Right cardiac atrium (tissue), 5 donors: ENCODE measurements around the gene TNFSF9. TPM values are rescaled to one million over a fixed set of nuclear protein-coding genes. Genes with fewer than 3 reads are reported as not detected.
A peak's percentile ranks its signal among the peaks of the same experiment; 100 is the strongest.
"Not testable (repeated sequence)": the region's sequence is repeated elsewhere in the genome, so short reads cannot be mapped to it uniquely, and the experiment has no call there.

Source experiments
- ATAC-seq, 2 donors: fragments of 200-7000 bp; cut with Tn5 transposase; one replicate each; pipeline versions ENCODE4 v1.8.0 to v1.9.1; 2020; ENCODE audit warnings: moderate library complexity in 2 of 2, mild to moderate bottlenecking in 1 of 2
- DNase-seq, 3 donors: peaks; one replicate each; pipeline ENCODE4 v3.0.0-alpha.2; 2020
- H3K27ac ChIP-seq: one replicate; pipeline ENCODE4 v1.5.1; 2013; ENCODE audit warnings: mild to moderate bottlenecking, low read length, control low read depth, moderate library complexity
- H3K27me3 ChIP-seq: one replicate; pipeline ENCODE4 v1.6.1; 2013; ENCODE audit not compliant: control insufficient read depth, insufficient read depth
- H3K4me1 ChIP-seq: one replicate; pipeline ENCODE4 v1.6.1; 2013; ENCODE audit warnings: low read length; ENCODE audit not compliant: control insufficient read depth, insufficient read depth
- H3K4me3 ChIP-seq: one replicate; pipeline ENCODE4 v1.5.1; 2013; ENCODE audit warnings: low read length, control low read depth
- H3K9me3 ChIP-seq: one replicate; pipeline ENCODE4 v1.6.1; 2013; ENCODE audit warnings: low read length; ENCODE audit not compliant: control insufficient read depth
- WGBS: extraction: QIAGEN DNeasy Blood & Tissue Kit; methylation state at CpG from one replicate; pipeline ENCODE4 v1.1.7; 2013; 5-methylcytosine and 5-hydroxymethylcytosine counted together
- intact Hi-C, 4 donors: fragments of 100-400 bp; cut with DNase I; formaldehyde crosslinking; loops; one replicate each; pipeline versions ENCODE4 v1.11.0 to v1.14.0; 2022 to 2023
- polyA plus RNA-seq: library from polyadenylated mRNA; stranded (reverse); fragments of 200-250 nt; gene quantifications from one replicate; pipeline ENCODE4 v1.2.3, GENCODE V29; 2013
- total RNA-seq, 4 donors: library from RNA; stranded (reverse); fragmentation: NEBNext Ultra II Directional; extraction: Animal tissue kit (Norgen Biotek cat#: 25700); gene quantifications; one replicate each; pipeline ENCODE4 v1.2.1, GENCODE V29; 2021
- donor health status: healthy with polysubstance abuse.
- donor health status: DM: no; HTN: yes; CAD: no.
- donor health status: DM: no; HTN: no; CAD: no.
- donor health status: DM: no; HTN: yes; CAD: no; lungs with severe emphysema.
- donor health status: DM: yes; HTN: yes; CAD: no.

The TNFSF9 gene
- total and polyA plus RNA-seq, 5 donors = 0.14 to 0.91 (median 0.20) TPM

DNA sequence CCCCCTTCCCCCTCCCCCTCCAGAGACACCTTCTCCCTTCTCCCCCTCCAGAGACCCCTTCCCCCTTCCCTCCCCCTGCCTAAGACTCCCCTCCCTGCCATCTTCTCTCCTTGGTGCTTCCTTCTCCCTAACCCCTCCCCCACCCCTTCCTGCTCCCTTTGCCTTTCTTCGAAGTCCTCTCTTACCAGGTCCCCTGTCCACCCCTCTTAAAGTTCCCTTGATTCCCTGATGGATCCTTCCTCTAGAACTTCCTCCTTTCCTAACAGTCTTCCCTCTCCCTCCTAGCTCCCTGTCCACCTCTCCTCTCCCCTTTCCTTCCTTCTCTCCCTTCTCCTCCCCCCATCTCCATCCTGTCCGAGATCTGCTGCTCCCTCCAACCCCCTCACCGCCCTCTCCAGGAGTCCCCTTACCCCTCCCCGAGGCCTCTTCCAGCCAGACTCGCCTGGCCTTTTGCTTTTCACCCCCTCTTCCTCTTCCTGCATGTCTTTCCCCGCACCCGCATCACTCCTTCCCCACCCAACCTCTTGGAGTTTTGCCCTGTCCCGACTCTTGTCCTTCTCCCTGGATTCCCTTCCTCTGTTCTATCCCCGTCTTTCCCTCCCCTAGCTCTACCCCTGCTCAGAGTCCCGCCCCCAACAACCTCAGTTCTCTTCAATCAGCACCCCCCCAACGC is 3.1 kb downstream of the TNFSF9 start:
- ATAC-seq (no peak), DNase-seq (no peak)
- WGBS = 21% methylated on average over 11 of the region's 11 CpGs
- no peaks in the 10 kb centered on the region for H3K27me3 ChIP-seq
- no peaks in the 10 kb centered on the region for H3K9me3 ChIP-seq
- intact Hi-C loops = no loop called here
- peaks cover 2% of the 10 kb centered on the region for H3K4me1 ChIP-seq
- H3K4me3 ChIP-seq = no peak overlapping the region
- H3K27ac ChIP-seq = no peak overlapping the region

GRCh38 chr19:6534451-6535093 is 3.7 kb downstream of the TNFSF9 start:
- H3K27me3 ChIP-seq = no peaks in the 10 kb centered on the region
- intact Hi-C loops = no loop called here
- ATAC-seq = no peak
- H3K4me3 ChIP-seq = no peak overlapping the region
- H3K27ac ChIP-seq = no peak overlapping the region
- 61% methylated on average over 40 of the region's 40 CpGs for WGBS
- H3K9me3 ChIP-seq = no peaks in the 10 kb centered on the region
- peaks cover 2% of the 10 kb centered on the region for H3K4me1 ChIP-seq
- DNase-seq = peak in 1 of 3 donors; percentile 49

- intact Hi-C loops = no loop called here
- H3K4me1 ChIP-seq = no peaks in the 10 kb centered on the region
- no peak for ATAC-seq
- WGBS = 92% methylated on average over 10 of the region's 10 CpGs
- H3K27me3 ChIP-seq = no peaks in the 10 kb centered on the region
- no peaks in the 10 kb centered on the region for H3K9me3 ChIP-seq
- no peak for DNase-seq
- H3K4me3 ChIP-seq = no peak overlapping the region
- no peak overlapping the region for H3K27ac ChIP-seq
Observed at GRCh38 chr19:6535558-6536137, 4.8 kb downstream of the TNFSF9 start.

GRCh38 chr19:6539514-6539913 is 8.7 kb downstream of the TNFSF9 start:
- 87% methylated on average over 6 of the region's 6 CpGs for WGBS
- H3K9me3 ChIP-seq = no peaks in the 10 kb centered on the region
- intact Hi-C loops = no loop called here
- no peak overlapping the region for H3K27ac ChIP-seq
- ATAC-seq (no peak), DNase-seq (no peak)
- H3K27me3 ChIP-seq = no peaks in the 10 kb centered on the region
- H3K4me3 ChIP-seq = no peak overlapping the region
- no peaks in the 10 kb centered on the region for H3K4me1 ChIP-seq

GRCh38 chr19:6540918-6541689 is 10.3 kb downstream of the TNFSF9 start:
- ATAC-seq (no peak), DNase-seq (no peak)
- Histone ChIP-seq H3K9me3 (no peaks in the 10 kb centered on the region), H3K4me1 (no peaks in the 10 kb centered on the region), H3K4me3 (no peak overlapping the region), H3K27ac (no peak overlapping the region), H3K27me3 (no peaks in the 10 kb centered on the region)
- intact Hi-C loops = no loop called here
- WGBS = 78% methylated on average over 13 of the region's 13 CpGs

- no peaks in the 10 kb centered on the region for H3K4me1 ChIP-seq
- H3K4me3 ChIP-seq = no peak overlapping the region
- H3K27ac ChIP-seq = no peak overlapping the region
- no peaks in the 10 kb centered on the region for H3K27me3 ChIP-seq
- WGBS = 70% methylated on average over 11 of the region's 11 CpGs
- ATAC-seq = no peak
- DNase-seq = no peak
- intact Hi-C loops = no loop called here
- H3K9me3 ChIP-seq = no peaks in the 10 kb centered on the region
Observed at GRCh38 chr19:6543866-6544347, 13.1 kb downstream of the TNFSF9 start.

- H3K27ac ChIP-seq, H3K27me3 ChIP-seq, H3K4me1 ChIP-seq, ATAC-seq, H3K4me3 ChIP-seq, H3K9me3 ChIP-seq, DNase-seq, intact Hi-C loops: not testable (repeated sequence)
- 83% methylated on average over 6 of the region's 6 CpGs for WGBS
Observed at GRCh38 chr19:6550679-6551078, 19.9 kb downstream of the TNFSF9 start.

GRCh38 chr19:6551091-6551490 is 20.3 kb downstream of the TNFSF9 start:
- no peak for ATAC-seq
- no peaks in the 10 kb centered on the region for H3K27me3 ChIP-seq
- no peak overlapping the region for H3K4me3 ChIP-seq
- intact Hi-C loops = no loop called here
- DNase-seq = no peak
- H3K4me1 ChIP-seq = no peaks in the 10 kb centered on the region
- no peak overlapping the region for H3K27ac ChIP-seq
- WGBS = 83% methylated on average over 3 of the region's 3 CpGs
- no peaks in the 10 kb centered on the region for H3K9me3 ChIP-seq

DNA sequence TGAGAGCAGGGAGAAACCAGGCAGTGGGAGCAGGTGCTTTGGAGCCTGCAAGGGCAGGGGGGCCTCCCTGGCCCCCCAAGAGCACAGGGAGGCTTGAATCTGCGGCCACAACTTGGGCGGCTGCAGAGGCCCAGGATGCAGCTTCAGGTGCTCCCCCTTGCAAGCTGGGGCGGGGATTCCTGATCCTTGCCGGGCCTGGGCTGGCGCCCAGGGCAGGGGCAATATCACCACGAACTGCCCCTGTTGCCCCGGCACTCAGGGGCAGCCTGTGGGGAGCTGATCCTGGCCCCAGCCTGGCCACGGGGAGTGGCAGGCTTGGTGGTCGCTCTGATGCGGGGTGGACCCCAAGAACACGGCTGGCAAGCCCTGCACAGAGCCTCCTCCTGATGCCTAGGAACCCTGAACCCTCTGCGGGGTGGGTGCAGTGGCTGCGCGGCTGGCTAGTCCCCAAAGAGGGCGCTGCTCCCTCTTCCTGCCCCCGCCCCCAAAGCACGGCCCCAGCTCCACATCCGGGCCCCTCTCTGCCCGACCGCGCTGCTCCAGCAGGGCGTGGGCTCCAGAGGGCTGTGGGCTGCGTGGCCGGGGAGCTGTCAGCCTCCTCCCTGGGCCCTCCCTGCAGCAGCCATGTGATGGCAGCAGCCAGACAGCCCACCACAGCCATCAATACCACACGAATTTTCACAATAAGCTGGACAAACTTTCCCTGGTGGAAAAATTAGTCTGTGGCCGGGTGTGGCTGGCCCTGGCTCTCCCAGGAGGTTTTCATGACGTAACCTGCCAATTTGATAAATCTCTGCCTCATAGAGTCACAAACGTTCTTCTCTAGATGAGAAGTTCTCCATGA is 21.0 kb downstream of the TNFSF9 start:
- Histone ChIP-seq H3K27ac (no peak overlapping the region), H3K4me1 (no peaks in the 10 kb centered on the region), H3K9me3 (no peaks in the 10 kb centered on the region), H3K4me3 (no peak overlapping the region), H3K27me3 (no peaks in the 10 kb centered on the region)
- DNase-seq (peak; percentile 37 to 67 (median 65)), ATAC-seq (peak; percentile 55 to 83)
- intact Hi-C loops = no loop called here
- 38% methylated on average over 28 of the region's 28 CpGs for WGBS

DNA sequence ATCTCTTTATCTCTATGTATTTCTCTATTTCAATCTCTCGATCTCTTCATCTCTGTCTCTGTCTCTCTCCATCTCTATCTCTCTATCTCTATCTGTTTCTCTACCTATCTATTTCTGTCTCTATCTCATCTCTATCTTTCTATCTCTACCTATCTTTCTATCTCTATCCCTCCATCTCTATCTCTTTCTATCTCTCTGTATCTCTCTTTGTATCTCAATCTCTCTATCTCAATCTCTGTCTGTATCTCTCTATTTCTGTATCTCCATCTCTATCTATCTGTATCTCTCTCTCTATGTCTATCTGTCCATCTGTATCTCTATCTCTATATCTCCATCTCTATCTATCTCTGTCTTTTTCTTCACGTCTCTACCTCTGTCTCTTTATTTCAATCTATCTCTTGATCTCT is 25.2 kb downstream of the TNFSF9 start:
- DNase-seq = no peak
- H3K4me1 ChIP-seq = no peaks in the 10 kb centered on the region
- WGBS = 84% methylated on average over 2 of the region's 2 CpGs
- intact Hi-C loops = no loop called here
- H3K9me3 ChIP-seq = no peaks in the 10 kb centered on the region
- no peaks in the 10 kb centered on the region for H3K27me3 ChIP-seq
- no peak overlapping the region for H3K27ac ChIP-seq
- ATAC-seq = no peak
- no peak overlapping the region for H3K4me3 ChIP-seq
